Astrocyte (in vitro differentiated cells and primary cell): ENCODE data around the gene HSD3B2.

ENCODE experiments used
- EZH2 ChIP-seq: IDR thresholded peaks from 2 replicates; pipeline ENCODE4 v1.6.1; 2012; ENCODE audit warnings: mild to moderate bottlenecking, low read length, inconsistent platforms; ENCODE audit not compliant: insufficient read depth
- TF ChIP-seq, protein P1 (sequence below): IDR thresholded peaks from 2 replicates; pipeline ENCODE4 v1.5.1; 2011; ENCODE audit warnings: low read depth, mild to moderate bottlenecking, inconsistent platforms, low read length, moderate library complexity; ENCODE audit not compliant: insufficient read depth

DNA sequence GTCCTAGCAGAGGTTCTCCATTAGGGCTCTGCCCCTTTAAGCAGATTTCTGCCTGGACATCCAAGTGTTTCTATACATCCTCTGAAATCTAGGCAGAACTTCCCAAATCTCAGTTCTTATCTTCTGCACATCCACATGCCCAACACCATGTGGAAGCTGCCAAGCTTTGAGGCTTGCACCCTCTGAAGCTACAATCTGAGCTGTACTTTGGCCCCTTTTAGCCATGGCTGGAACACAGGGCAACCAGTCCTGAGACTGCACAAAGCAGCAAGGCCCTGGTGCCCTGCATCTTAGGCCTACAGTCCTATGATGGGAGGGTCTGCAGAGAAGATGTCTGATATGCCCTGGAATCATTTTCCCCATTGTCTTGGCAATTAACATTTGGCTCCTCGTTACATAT, 38.4 kb upstream of the HSD3B2 start:
- TF ChIP-seq, protein P1, sequence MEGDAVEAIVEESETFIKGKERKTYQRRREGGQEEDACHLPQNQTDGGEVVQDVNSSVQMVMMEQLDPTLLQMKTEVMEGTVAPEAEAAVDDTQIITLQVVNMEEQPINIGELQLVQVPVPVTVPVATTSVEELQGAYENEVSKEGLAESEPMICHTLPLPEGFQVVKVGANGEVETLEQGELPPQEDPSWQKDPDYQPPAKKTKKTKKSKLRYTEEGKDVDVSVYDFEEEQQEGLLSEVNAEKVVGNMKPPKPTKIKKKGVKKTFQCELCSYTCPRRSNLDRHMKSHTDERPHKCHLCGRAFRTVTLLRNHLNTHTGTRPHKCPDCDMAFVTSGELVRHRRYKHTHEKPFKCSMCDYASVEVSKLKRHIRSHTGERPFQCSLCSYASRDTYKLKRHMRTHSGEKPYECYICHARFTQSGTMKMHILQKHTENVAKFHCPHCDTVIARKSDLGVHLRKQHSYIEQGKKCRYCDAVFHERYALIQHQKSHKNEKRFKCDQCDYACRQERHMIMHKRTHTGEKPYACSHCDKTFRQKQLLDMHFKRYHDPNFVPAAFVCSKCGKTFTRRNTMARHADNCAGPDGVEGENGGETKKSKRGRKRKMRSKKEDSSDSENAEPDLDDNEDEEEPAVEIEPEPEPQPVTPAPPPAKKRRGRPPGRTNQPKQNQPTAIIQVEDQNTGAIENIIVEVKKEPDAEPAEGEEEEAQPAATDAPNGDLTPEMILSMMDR = no peak
- no peak for TF ChIP-seq EZH2
